OCI-M2 (cell line): ENCODE data around the gene MINDY3.
A peak's percentile ranks its signal among the peaks of the same experiment; 100 is the strongest.

Experiments
- DNase-seq: peaks from one replicate; lab custom pipeline; 2025; ENCODE audit not compliant: unreplicated experiment; lab: John Stamatoyannopoulos, UW

Gene MINDY3

DNA sequence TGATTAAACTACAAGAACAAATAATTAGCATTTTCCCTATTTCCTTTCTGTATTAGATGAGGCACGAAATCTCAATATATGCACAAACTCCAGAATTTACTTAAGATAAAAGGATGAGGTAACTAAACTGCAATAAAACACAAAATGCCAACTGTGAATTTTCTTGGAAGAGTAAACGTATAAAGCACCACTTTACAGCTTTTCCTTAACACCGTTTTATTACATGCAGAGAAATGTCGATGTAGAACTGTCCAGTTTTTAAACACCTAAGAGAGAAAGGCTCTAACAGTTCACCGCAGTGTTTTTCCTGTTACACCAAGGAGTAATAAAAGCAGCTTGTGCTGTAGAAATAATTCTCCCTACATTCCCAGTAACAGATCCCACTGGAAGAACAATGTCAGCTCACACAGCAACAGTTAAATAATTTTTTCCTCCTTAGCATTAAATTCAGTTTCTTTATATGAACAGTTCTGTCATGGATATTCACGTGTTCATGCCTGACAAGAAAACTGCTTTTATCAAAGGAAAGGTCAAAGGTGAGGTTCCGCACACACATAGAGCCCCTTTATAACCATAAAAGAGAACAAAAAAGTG is 52.0 kb downstream of the MINDY3 start:
- DNase-seq: no peak

- no peak for DNase-seq
Observed at GRCh38 chr10:15805395-15806058, 54.8 kb downstream of the MINDY3 start.

GRCh38 chr10:15804109-15804508 is 56.2 kb downstream of the MINDY3 start:
- no peak for DNase-seq

- DNase-seq: peak; percentile 36
Observed at GRCh38 chr10:15802375-15802949, 57.8 kb downstream of the MINDY3 start.

GRCh38 chr10:15801641-15802040 is 58.7 kb downstream of the MINDY3 start:
- no peak for DNase-seq

GRCh38 chr10:15801147-15801546 is 59.2 kb downstream of the MINDY3 start:
- no peak for DNase-seq

GRCh38 chr10:15797346-15797745 is 63.0 kb downstream of the MINDY3 start:
- DNase-seq: no peak

- no peak for DNase-seq
Observed at GRCh38 chr10:15796762-15797161, 63.5 kb downstream of the MINDY3 start.

DNA sequence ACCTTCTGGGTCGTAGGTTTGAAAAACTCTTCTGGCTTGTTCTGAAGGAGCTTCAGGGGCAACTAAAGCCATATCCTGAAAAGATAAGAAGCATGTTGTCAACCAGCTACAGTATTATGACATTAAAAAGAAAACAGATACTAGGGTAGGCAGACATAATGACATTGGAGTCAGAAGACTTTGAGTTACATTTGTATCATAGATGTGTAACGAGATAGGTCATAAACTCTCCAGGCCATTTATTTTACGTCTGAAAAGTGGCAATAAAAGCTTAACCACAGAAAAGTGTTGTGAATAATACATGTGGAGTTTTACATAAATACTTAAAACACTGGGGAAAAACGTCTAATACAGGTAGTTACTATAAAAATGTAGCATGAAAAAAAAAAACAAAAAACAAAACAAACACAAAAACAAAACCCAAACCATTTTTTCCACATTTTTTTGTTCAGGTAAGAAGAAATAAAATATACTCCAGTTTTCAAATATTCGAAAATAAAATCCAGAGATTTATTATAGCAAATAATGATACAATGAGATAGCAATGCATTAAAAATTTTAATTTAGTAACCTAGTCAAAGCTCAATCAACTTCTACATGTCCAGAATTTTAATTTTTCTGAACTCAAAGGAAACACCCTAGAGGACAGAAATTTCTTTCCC is 64.1 kb downstream of the MINDY3 start:
- DNase-seq: no peak

GRCh38 chr10:15795036-15795792 is 65.1 kb downstream of the MINDY3 start:
- no peak for DNase-seq

DNA sequence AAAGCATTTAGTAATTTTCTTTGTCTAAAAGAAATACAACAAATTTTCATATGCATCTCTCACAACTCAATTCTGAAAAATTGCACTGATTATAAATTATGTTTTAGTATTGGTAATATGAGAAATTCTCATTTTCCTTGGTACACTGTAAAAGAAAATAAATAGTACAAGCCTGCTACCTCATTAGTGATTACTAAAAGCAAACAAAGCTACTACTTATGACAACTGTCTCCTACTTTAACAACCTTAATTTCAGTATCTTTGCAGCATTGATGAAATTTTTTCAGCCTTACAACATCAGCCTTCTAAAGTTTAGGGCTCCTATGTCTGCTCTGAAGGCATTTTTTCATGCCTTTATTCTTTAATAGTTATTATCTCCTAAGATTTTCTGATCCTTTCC is 65.7 kb downstream of the MINDY3 start:
- DNase-seq: no peak

GRCh38 chr10:15793664-15794063 is 66.6 kb downstream of the MINDY3 start:
- no peak for DNase-seq

- DNase-seq: no peak
Observed at GRCh38 chr10:15792777-15793176, 67.5 kb downstream of the MINDY3 start.

- DNase-seq: no peak
Observed at GRCh38 chr10:15791816-15792524, 68.3 kb downstream of the MINDY3 start.

GRCh38 chr10:15789793-15790525 is 70.3 kb downstream of the MINDY3 start:
- DNase-seq: no peak

DNA sequence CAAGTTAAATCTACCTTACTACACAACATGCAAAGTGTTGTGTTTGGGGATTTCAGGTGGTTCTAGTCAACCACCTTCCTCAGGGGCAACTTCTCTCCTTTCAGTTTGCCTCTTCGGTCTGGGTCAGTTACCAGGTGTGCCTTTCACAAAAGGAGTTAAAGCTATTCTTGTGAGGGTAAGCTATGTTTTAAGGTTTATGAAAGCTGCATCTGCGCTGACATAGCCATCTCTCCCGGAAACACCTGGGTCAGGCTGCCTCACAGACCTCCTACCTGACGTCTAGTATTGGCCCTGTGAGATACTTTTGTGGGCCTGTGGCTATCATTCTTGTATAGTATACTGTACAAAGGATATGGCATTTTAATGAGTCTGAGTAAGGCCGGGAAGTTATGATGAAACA is 72.9 kb downstream of the MINDY3 start:
- DNase-seq: no peak

DNA sequence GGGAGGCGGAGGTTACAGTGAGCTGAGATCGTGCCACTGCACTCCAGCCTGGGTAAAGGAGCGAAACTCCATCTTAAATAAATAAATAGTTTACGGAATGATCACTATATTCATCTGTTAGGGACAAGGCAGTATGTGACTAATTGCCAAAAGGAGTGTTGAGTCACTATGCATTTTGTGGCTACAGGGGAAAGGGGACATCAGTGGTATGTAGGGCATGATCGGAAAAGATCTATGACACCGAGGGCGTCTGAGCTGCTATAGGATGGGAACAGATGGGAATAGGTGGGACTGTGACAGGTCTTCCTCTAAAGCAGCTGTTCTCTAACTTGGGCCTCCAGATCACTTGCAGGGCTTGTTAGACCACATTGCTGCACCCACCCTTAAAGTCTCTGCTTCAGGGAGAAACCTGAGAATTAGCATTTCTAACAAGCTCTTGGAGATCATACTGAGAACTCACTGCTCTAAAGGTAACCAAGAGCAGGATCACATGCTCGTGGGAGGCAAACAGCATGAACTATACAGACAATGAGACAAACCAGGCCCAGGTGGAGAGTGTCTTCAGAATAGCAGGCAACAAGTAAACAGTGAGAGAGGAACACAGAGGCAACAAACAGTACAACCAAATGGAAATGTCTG is 75.5 kb downstream of the MINDY3 start:
- DNase-seq: no peak

- DNase-seq: no peak
Observed at GRCh38 chr10:15783941-15784636, 76.2 kb downstream of the MINDY3 start.

GRCh38 chr10:15782851-15783250 is 77.5 kb downstream of the MINDY3 start:
- DNase-seq: no peak
